GM23248 (cell line): ENCODE results near the gene GPX5. TPM values are rescaled to one million over a fixed set of nuclear protein-coding genes. Genes with fewer than 3 reads are reported as not detected.
"Not testable (repeated sequence)": the region's sequence is repeated elsewhere in the genome, so short reads cannot be mapped to it uniquely, and the experiment has no call there.

Experiments used
- DNase-seq: peaks from one replicate; pipeline ENCODE4 v3.0.0-alpha.2; 2015
- H2AFZ ChIP-seq: fragments of 200-600 bp; sonication (generic); 2 replicates; pipeline ENCODE4 v1.6.1; 2016; ENCODE audit warnings: antibody characterized with exemption
- H3F3A ChIP-seq: fragments of 200-600 bp; sonication (generic); 2 replicates; pipeline ENCODE4 v1.6.1; 2016; ENCODE audit warnings: mild to moderate bottlenecking, antibody characterized with exemption, mixed run types; ENCODE audit not compliant: insufficient read depth
- H3K27ac ChIP-seq: fragments of 200-600 bp; sonication (generic); 2 replicates; pipeline ENCODE4 v1.5.1; 2016; ENCODE audit warnings: mild to moderate bottlenecking
- H3K27me3 ChIP-seq: fragments of 200-600 bp; sonication (generic); replicated peaks from 2 replicates; pipeline ENCODE4 v1.6.1; 2016; ENCODE audit warnings: mild to moderate bottlenecking; ENCODE audit not compliant: insufficient read depth
- H3K36me3 ChIP-seq: fragments of 200-600 bp; sonication (generic); 2 replicates; pipeline ENCODE4 v1.6.1; 2016; ENCODE audit warnings: low read depth, mild to moderate bottlenecking
- H3K4me1 ChIP-seq: fragments of 200-600 bp; sonication (generic); 2 replicates; pipeline ENCODE4 v1.6.1; 2016; ENCODE audit warnings: mild to moderate bottlenecking; ENCODE audit not compliant: insufficient read depth
- H3K4me2 ChIP-seq: fragments of 200-600 bp; sonication (generic); one replicate; pipeline ENCODE4 v1.6.1; 2016; ENCODE audit warnings: mild to moderate bottlenecking; ENCODE audit not compliant: unreplicated experiment
- H3K4me3 ChIP-seq: fragments of 200-600 bp; sonication (generic); 2 replicates; pipeline ENCODE4 v1.5.1; 2016; ENCODE audit warnings: mild to moderate bottlenecking
- H3K79me2 ChIP-seq: fragments of 200-600 bp; sonication (generic); 2 replicates; pipeline ENCODE4 v1.6.1; 2016; ENCODE audit warnings: mild to moderate bottlenecking; ENCODE audit not compliant: insufficient read depth
- H3K9ac ChIP-seq: fragments of 200-600 bp; sonication (generic); 2 replicates; pipeline ENCODE4 v1.6.1; 2016; ENCODE audit warnings: mild to moderate bottlenecking
- H3K9me2 ChIP-seq: fragments of 200-600 bp; sonication (generic); 2 replicates; pipeline ENCODE4 v1.6.1; 2016; ENCODE audit warnings: mixed run types, mild to moderate bottlenecking, moderate library complexity; ENCODE audit not compliant: insufficient read depth
- H3K9me3 ChIP-seq: fragments of 200-600 bp; sonication (generic); one replicate; pipeline ENCODE4 v1.6.1; 2017; ENCODE audit warnings: low read depth
- H4K20me1 ChIP-seq: fragments of 200-600 bp; sonication (generic); 2 replicates; pipeline ENCODE4 v1.6.0; 2016; ENCODE audit not compliant: insufficient read depth
- EZH2 ChIP-seq: fragments of 200-600 bp; sonication (generic); IDR thresholded peaks from 2 replicates; pipeline ENCODE4 v1.6.1; 2018; ENCODE audit warnings: antibody characterized with exemption, mild to moderate bottlenecking; ENCODE audit not compliant: insufficient read depth, poor library complexity, severe bottlenecking
- EZH2phosphoT487 ChIP-seq: fragments of 200-600 bp; sonication (generic); IDR thresholded peaks from 2 replicates; pipeline ENCODE4 v1.6.1; 2018; ENCODE audit warnings: antibody characterized with exemption, moderate library complexity, mild to moderate bottlenecking, low read depth; ENCODE audit not compliant: insufficient read depth
- WGBS, 2 experiments: methylation state at CpG; one replicate each; pipeline ENCODE4 v1.1.6; 2015 to 2017; ENCODE audit warnings: low lambda C conversion rate in 2 of 2, low coverage in 1 of 2; ENCODE audit errors: missing lambda C conversion rate in 2 of 2; 5-methylcytosine and 5-hydroxymethylcytosine counted together
- in situ Hi-C: fragments of 300-500 bp; cut with MboI; formaldehyde crosslinking; loops from 2 replicates; pipeline ENCODE4 v1.15.0; 2020
- polyA plus RNA-seq: library from polyadenylated mRNA; unstranded; fragments of >200 nt; fragmentation: Nextera tagmentation; extraction: Ambion mirVana; gene quantifications from 2 replicates; pipeline ENCODE4 v1.2.1, GENCODE V29; 2016
- total RNA-seq: library from RNA; depleted of rRNA; stranded (reverse); fragments of >200 nt; shearing (Covaris generic); gene quantifications from 2 replicates; pipeline ENCODE4 v1.2.3, GENCODE V29; 2014

GPX5 gene
- total and polyA plus RNA-seq, 2 experiments from 2014 or later = not detected

- no peak overlapping the region for H3K4me2 ChIP-seq
- no peaks in the 10 kb centered on the region for H3K36me3 ChIP-seq
- no peaks in the 10 kb centered on the region for H3K4me1 ChIP-seq
- H3K27me3 ChIP-seq = peaks cover 6% of the 10 kb centered on the region; the same call in 1 of the 2 replicates
- no peaks in the 10 kb centered on the region for H4K20me1 ChIP-seq
- 28 to 39% methylated on average over 4 of the region's 4 CpGs for WGBS, 2 experiments
- no peak overlapping the region for H3K27ac ChIP-seq
- DNase-seq = no peak
- H2AFZ ChIP-seq = no peak overlapping the region
- no peak overlapping the region for H3K9ac ChIP-seq
- TF ChIP-seq EZH2phosphoT487 (no peak), EZH2 (no peak)
- H3K9me3 ChIP-seq = no peaks in the 10 kb centered on the region
- in situ Hi-C loops = no loop called here
- H3K4me3 ChIP-seq = no peak overlapping the region
- H3K79me2 ChIP-seq = no peaks in the 10 kb centered on the region
- no peaks in the 10 kb centered on the region for H3K9me2 ChIP-seq
- no peaks in the 10 kb centered on the region for H3F3A ChIP-seq
These were observed 18.7 kb upstream of the GPX5 start for GRCh38 chr6:28506807-28507475.

- Histone ChIP-seq H3K4me1 (no peaks in the 10 kb centered on the region), H2AFZ (no peak overlapping the region), H3K9me3 (no peaks in the 10 kb centered on the region), H3F3A (no peaks in the 10 kb centered on the region), H3K9me2 (no peaks in the 10 kb centered on the region), H3K79me2 (no peaks in the 10 kb centered on the region), H4K20me1 (no peaks in the 10 kb centered on the region), H3K27ac (no peak overlapping the region), H3K36me3 (no peaks in the 10 kb centered on the region), H3K9ac (no peak overlapping the region), H3K27me3 (no peaks in the 10 kb centered on the region), H3K4me2 (no peak overlapping the region), H3K4me3 (no peak overlapping the region)
- DNase-seq = no peak
- 77 to 80% methylated on average over 23 to 51 of the region's 51 CpGs for WGBS, 2 experiments
- no peak for TF ChIP-seq EZH2
- no peak for TF ChIP-seq EZH2phosphoT487
- in situ Hi-C loops = no loop called here
These were observed 13.9 kb upstream of the GPX5 start for GRCh38 chr6:28511628-28512300.

GRCh38 chr6:28512387-28512786, 13.3 kb upstream of the GPX5 start:
- H3K27ac ChIP-seq, H3K9me3 ChIP-seq, H3K79me2 ChIP-seq, H3K9ac ChIP-seq, H3K36me3 ChIP-seq, H3K4me2 ChIP-seq, H3K4me1 ChIP-seq, H4K20me1 ChIP-seq, H2AFZ ChIP-seq, in situ Hi-C loops, H3F3A ChIP-seq, H3K4me3 ChIP-seq, H3K9me2 ChIP-seq, DNase-seq, H3K27me3 ChIP-seq: not testable (repeated sequence)
- 68 to 69% methylated on average over 8 of the region's 8 CpGs for WGBS, 2 experiments

GRCh38 chr6:28515676-28516075, 10.0 kb upstream of the GPX5 start, which contains the start of gene GPX6:
Gene GPX6, minus strand, starts transcription at chr6:28515793. Its CDS starts 50 bp downstream, at chr6:28515743.
- no peak for DNase-seq
- Histone ChIP-seq H3K27me3 (peaks cover 7% of the 10 kb centered on the region; the same call in 1 of the 2 replicates), H3K4me2 (no peak within 1 kb of the TSS), H4K20me1 (no peaks in the 10 kb centered on the region), H3K9me3 (no peaks in the 10 kb centered on the region), H3K79me2 (no peaks in the 10 kb centered on the region), H3F3A (no peaks in the 10 kb centered on the region), H3K4me1 (no peaks in the 10 kb centered on the region), H3K27ac (no peak within 1 kb of the TSS), H3K4me3 (no peak within 1 kb of the TSS), H2AFZ (no peak within 1 kb of the TSS), H3K9ac (no peak within 1 kb of the TSS), H3K9me2 (no peaks in the 10 kb centered on the region), H3K36me3 (no peaks in the 10 kb centered on the region)
- WGBS, 2 experiments = 8 to 12% methylated on average over 4 of the region's 4 CpGs
- TF ChIP-seq EZH2 = no peak
- in situ Hi-C loops = no loop called here
